Measurements from ENCODE around the gene CCNL2. TPM values are rescaled to one million over a fixed set of nuclear protein-coding genes. Genes with fewer than 3 reads are reported as not detected.

Gene CCNL2
- total and polyA plus RNA-seq, 2 of the 13 experiments (the other 11 are each of a cell fraction or from before 2014, with no cell fraction given) = 105 to 340 TPM

DNA sequence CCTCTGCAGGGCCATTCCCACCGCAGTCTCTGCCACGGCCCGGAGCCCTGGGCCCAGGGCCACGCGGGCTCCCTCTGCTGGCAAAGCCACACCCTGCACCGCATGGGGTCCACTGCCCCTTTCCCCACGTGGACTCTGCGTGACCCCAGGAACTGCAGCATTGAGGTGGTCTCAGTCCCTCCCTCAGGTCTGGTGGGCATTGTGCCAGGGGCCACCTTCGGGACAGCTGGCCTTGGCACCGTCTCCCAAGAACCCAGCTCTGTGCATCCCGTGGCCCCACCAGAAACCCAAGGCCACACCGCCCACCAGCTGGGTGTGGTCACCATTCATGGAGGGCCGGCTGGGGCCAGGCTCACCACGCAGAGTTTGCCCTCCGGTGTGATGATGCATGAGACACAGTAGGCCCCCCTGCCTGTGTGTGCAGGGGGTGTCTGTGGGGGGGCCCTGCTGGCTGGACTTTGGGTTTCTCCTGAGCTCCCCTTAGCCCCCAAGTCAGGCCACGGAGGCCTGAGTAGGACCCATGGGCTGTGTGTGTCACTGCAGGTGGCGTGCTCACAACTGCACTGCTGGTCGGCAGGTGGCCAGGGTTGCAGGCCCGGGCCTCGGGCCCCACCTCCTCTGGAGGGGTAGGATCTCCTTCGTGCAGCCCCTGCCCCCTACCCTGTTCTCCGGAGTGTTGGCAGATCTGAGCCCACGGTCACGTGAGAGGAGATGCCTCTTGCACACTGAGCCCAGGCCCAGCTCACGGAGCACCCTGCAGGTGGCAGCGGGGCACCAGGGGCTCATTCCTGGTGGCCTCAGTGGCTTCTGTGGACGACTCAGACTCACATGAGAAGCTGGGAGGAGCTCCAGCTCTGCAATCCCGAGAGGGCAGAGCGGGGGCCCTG, 42.1 kb upstream of the CCNL2 start (continued):
- TF ChIP-seq, protein P1, sequence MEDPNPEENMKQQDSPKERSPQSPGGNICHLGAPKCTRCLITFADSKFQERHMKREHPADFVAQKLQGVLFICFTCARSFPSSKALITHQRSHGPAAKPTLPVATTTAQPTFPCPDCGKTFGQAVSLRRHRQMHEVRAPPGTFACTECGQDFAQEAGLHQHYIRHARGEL (CRISPR knock-in tag; IDR thresholded peaks at IDR 0.05) = no peak
- TF ChIP-seq, protein P2, sequence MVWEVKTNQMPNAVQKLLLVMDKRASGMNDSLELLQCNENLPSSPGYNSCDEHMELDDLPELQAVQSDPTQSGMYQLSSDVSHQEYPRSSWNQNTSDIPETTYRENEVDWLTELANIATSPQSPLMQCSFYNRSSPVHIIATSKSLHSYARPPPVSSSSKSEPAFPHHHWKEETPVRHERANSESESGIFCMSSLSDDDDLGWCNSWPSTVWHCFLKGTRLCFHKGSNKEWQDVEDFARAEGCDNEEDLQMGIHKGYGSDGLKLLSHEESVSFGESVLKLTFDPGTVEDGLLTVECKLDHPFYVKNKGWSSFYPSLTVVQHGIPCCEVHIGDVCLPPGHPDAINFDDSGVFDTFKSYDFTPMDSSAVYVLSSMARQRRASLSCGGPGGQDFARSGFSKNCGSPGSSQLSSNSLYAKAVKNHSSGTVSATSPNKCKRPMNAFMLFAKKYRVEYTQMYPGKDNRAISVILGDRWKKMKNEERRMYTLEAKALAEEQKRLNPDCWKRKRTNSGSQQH (CRISPR knock-in tag; IDR thresholded peaks at IDR 0.05; ENCODE audit: low read depth) = no peak; the same call in 1 of the 2 replicates
- TF ChIP-seq SMC3 (IDR thresholded peaks at IDR 0.05; ENCODE audit: low read length) (peak; percentile 34; the same call in 1 of the 2 replicates), SPEN (CRISPR knock-in tag; IDR thresholded peaks at IDR 0.05; ENCODE audit: low read depth) (peak; percentile 34), GATAD1 (CRISPR knock-in tag; IDR thresholded peaks at IDR 0.05) (peak; percentile 28), MXI1 (IDR thresholded peaks at IDR 0.05; ENCODE audit: borderline replicate concordance, low read depth, low read length) (peak; percentile 72; the same call in 1 of the 3 replicates), RFXAP (CRISPR knock-in tag; IDR thresholded peaks at IDR 0.05; ENCODE audit: borderline replicate concordance) (peak; percentile 76; the same call in 1 of the 2 replicates), ZBTB7A (CRISPR knock-in tag; IDR thresholded peaks at IDR 0.05) (peak; percentile 86), ZNF883 (CRISPR knock-in tag; IDR thresholded peaks at IDR 0.05; ENCODE audit: not compliant biosample characterization) (no peak), ZNF891 (CRISPR knock-in tag; IDR thresholded peaks at IDR 0.05) (no peak), KLF9 (CRISPR knock-in tag; IDR thresholded peaks at IDR 0.05; ENCODE audit: low read depth) (no peak), SP5 (CRISPR knock-in tag; IDR thresholded peaks at IDR 0.05; ENCODE audit: borderline replicate concordance, low read depth) (0 out of 2 replicates have a peak, but pooled peaks have one; percentile 8), SMAD3 (CRISPR knock-in tag; IDR thresholded peaks at IDR 0.05) (no peak)
- TF ChIP-seq, protein P3, sequence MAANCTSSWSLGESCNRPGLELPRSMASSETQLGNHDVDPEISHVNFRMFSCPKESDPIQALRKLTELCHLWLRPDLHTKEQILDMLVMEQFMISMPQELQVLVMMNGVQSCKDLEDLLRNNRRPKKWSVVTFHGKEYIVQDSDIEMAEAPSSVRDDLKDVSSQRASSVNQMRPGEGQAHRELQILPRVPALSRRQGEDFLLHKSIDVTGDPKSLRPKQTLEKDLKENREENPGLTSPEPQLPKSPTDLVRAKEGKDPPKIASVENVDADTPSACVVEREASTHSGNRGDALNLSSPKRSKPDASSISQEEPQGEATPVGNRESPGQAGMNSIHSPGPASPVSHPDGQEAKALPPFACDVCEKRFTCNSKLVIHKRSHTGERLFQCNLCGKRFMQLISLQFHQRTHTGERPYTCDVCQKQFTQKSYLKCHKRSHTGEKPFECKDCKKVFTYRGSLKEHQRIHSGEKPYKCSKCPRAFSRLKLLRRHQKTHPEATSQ (CRISPR knock-in tag; IDR thresholded peaks at IDR 0.05; ENCODE audit: borderline replicate concordance) = no peak
- TF ChIP-seq, protein P4, sequence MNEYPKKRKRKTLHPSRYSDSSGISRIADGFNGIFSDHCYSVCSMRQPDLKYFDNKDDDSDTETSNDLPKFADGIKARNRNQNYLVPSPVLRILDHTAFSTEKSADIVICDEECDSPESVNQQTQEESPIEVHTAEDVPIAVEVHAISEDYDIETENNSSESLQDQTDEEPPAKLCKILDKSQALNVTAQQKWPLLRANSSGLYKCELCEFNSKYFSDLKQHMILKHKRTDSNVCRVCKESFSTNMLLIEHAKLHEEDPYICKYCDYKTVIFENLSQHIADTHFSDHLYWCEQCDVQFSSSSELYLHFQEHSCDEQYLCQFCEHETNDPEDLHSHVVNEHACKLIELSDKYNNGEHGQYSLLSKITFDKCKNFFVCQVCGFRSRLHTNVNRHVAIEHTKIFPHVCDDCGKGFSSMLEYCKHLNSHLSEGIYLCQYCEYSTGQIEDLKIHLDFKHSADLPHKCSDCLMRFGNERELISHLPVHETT (CRISPR knock-in tag; conservative IDR thresholded peaks at IDR 0.05) = no peak; the same call in 1 of the 2 replicates
- TF ChIP-seq, protein P5, sequence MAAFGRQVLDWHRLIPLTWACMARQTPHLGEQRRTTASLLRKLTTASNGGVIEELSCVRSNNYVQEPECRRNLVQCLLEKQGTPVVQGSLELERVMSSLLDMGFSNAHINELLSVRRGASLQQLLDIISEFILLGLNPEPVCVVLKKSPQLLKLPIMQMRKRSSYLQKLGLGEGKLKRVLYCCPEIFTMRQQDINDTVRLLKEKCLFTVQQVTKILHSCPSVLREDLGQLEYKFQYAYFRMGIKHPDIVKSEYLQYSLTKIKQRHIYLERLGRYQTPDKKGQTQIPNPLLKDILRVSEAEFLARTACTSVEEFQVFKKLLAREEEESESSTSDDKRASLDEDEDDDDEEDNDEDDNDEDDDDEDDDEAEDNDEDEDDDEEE (CRISPR knock-in tag; IDR thresholded peaks at IDR 0.05) = no peak; the same call in 1 of the 2 replicates
- TF ChIP-seq, protein P6, sequence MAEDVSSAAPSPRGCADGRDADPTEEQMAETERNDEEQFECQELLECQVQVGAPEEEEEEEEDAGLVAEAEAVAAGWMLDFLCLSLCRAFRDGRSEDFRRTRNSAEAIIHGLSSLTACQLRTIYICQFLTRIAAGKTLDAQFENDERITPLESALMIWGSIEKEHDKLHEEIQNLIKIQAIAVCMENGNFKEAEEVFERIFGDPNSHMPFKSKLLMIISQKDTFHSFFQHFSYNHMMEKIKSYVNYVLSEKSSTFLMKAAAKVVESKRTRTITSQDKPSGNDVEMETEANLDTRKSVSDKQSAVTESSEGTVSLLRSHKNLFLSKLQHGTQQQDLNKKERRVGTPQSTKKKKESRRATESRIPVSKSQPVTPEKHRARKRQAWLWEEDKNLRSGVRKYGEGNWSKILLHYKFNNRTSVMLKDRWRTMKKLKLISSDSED (CRISPR knock-in tag; IDR thresholded peaks at IDR 0.05) = no peak
- TF ChIP-seq, protein P7, sequence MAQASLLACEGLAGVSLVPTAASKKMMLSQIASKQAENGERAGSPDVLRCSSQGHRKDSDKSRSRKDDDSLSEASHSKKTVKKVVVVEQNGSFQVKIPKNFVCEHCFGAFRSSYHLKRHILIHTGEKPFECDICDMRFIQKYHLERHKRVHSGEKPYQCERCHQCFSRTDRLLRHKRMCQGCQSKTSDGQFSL (CRISPR knock-in tag; IDR thresholded peaks at IDR 0.05) = peak; percentile 60; the same call in 1 of the 2 replicates
- TF ChIP-seq, protein P8, sequence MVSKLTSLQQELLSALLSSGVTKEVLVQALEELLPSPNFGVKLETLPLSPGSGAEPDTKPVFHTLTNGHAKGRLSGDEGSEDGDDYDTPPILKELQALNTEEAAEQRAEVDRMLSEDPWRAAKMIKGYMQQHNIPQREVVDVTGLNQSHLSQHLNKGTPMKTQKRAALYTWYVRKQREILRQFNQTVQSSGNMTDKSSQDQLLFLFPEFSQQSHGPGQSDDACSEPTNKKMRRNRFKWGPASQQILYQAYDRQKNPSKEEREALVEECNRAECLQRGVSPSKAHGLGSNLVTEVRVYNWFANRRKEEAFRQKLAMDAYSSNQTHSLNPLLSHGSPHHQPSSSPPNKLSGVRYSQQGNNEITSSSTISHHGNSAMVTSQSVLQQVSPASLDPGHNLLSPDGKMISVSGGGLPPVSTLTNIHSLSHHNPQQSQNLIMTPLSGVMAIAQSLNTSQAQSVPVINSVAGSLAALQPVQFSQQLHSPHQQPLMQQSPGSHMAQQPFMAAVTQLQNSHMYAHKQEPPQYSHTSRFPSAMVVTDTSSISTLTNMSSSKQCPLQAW (CRISPR knock-in tag; IDR thresholded peaks at IDR 0.05) = peak; percentile 77
